GM15510 (cell line): ENCODE measurements around the gene FXYD6.

ENCODE experiments used
- POLR2A ChIP-seq: IDR thresholded peaks from 3 replicates; pipeline ENCODE4 v1.6.1; 2011; ENCODE audit warnings: borderline replicate concordance; ENCODE audit not compliant: insufficient read length; ENCODE audit errors: extremely low read depth

The FXYD6 gene

DNA sequence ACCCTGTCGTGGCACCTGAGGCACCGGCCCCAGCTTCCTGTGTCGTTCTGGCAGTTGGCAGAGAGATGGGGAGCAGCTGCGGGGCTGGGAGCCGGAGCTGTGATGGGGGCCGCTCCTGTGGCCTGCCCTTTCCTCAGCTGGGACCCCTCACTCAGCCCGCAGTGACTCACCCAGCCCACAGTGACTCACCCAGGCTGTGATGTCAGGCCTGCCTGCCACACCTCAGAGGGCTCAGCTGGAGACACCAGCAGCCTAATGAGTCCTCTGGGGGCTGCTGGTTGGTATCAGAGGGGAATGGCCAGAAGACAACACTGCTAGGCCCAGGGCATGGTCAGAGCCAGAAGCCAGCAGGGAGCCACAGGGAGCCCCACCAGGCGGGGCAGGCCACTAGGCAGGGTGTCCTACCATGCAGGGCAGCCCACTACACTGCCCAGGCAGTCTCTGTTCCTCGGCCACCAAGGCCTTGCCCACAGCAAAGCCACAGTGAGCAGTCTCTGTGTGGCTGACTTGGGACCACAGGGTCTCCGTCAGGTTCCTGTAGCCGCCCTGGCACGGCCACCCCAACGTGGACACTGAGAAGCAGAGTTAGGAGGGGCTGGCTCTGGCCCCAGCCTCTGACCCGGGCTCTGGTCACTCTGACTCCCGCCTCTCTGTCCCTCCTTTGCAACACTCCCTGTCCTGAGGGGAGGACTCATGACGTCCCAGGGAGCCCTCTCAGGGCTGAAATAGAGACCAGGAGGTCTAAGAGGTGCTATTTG, 47.7 kb downstream of the FXYD6 start:
- TF ChIP-seq POLR2A: no peak

DNA sequence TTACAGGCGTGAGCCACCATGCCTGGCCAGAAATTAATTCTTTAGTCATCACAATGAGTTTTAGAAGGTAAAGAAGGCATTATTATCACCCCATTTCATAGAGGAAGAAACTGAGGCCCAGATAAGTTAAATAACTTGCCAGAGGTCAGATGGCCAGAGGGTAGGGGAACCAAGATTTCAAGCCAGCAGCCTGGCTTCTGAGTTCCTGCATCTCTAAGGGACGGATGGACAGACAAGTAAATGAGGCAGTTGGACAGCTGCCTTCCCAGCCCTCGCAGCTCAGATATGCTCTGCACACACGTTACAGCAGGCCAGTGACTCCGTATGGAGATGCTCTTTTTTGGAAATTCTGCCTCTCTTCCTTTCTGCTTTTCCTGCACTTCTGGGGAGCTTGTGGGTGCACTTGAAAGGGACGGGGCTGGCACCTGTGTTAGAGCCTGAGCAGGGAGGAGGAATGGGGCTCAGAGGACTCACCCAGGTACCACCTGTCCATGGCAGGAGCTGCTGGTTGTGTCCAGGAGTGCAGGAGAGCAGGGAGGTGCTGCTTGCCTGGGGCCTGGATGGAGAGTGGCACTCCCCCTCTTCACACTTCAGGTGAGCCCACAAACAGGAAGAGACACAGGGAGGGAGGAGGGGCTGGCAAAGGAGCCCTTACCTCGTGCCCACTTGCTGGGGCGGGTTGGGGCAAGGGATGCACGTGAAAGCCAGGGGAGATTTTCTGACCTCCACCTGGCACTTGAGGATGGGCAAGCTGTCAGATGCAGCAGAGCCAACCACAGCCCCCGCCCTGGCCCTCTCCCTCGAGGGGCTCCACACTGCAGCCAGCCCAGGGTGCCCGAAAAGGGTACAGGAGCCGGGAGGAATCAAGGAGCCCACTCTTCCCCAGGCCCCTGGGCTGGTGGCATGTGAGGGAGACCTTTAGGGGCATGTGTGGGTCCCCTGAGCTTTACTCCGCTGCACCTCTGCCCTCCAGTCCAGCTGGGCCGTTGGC, 48.6 kb downstream of the FXYD6 start:
- no peak for TF ChIP-seq POLR2A

DNA sequence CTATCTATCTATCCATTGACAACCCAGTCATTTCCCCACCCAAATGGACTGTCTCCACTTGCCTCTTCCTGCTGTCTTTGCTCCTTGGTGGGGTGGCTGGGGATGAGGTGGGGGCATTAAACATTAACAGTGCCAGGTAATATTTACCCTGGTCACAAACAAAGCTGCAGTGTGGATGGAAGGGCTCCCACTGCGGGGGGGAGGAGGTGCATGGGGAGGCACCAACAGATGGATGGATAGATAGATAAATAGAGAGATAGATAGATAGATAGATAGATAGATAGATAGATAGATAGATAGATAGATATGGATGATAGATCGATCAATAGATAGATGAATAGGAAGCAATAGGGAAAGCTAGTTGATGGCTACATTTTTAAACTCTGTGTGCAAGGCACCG, 49.6 kb downstream of the FXYD6 start:
- no peak for TF ChIP-seq POLR2A

DNA sequence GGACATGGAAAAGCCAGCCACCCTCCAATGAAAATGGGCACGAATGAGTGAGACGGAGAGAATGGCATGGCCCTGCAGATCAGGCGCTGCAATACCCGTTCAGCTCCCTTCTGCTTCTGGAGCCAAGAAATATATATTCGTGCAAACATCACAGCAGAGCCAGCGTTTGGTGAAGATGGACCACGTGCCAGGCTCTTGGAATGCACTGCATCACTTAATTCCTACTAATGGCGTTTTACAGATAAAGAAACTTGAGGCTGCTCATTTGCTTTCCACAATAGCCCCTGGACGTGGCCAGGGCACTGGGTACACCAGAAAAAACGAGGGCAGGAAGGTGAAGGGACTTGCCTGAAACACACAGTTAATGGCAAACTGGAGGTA, 50.3 kb downstream of the FXYD6 start:
- no peak for TF ChIP-seq POLR2A

DNA sequence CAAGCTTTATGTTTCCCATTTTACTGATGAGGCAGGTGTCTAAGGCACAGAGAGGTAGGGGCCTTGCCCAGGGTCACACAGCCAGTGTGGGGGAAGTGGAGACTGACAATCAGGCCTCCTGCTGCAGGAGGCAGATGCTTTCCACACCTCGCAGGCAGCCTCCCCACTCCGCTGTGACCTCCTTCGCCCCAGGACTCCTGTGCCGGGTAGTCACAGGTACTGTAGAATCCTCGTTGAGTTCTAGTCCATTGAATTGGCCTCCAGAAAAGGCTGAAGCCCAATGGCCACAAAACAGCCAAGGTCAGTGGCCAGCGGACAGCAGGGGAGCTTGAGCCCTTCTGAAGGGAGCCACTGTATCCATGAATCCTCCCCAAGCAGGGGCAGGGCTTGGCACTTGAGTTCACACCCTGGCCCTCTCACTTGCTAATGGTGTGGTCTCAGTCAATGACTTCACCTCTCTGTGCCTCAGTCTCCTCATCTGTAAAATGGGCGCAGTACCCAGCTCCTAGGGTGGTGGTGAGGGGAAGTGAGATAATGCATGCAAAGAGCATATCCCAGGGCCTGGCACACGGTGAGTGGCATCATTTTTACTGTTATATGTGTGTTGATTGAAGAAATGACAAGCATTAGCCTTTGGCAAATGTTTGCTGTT, 50.8 kb downstream of the FXYD6 start:
- TF ChIP-seq POLR2A: no peak

DNA sequence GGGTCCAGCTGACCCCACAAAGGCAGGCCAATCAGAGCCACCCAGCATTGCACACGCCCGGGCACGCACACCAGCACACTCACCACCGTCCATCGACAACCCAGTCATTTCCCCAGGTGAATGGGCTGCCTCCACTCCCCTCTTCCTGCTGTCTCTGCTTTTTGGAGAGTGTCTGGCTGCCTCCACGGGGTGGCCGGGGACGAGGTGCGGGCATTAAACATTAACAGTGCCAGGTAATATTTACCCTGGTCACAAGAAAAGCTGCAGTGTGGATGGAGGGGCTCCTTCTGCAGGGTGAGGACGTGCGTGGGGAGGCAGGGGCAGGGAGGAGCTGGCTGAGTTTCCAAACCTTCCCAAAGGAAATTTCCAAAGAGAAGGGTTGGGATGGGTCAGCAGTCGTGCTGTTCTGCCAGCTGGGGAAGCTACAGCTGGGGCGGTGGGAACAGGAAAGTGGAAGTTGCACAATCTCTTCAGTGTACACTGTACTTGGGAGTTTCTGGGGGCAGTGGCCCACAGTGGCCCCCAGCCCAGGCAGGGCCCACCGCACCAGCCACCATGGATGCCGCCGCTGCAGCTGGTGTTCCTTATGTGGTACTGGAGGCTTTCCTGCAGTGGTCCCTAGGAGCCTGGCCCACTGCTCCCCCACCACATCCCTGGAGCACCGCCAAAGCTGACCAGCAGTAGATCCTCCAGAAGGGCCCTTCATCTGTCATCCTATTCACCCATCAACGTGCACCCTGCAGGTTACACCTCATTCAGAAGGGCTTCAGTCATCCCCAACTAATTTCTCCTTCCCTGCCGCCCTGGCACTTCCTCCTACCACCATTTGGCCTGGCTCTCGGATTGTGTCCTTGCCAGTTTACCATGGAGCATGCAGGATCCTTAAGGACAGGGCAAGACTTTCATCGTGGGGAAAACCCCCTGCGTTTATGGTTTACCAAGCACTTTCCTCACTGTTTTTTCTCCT, 51.6 kb downstream of the FXYD6 start, which contains the start of gene FXYD2:
Gene FXYD2, minus strand, starts transcription at position 174 of the 967 bp plus-strand sequence. Its CDS starts 66 bp downstream, at position 108.
- no peak for TF ChIP-seq POLR2A

DNA sequence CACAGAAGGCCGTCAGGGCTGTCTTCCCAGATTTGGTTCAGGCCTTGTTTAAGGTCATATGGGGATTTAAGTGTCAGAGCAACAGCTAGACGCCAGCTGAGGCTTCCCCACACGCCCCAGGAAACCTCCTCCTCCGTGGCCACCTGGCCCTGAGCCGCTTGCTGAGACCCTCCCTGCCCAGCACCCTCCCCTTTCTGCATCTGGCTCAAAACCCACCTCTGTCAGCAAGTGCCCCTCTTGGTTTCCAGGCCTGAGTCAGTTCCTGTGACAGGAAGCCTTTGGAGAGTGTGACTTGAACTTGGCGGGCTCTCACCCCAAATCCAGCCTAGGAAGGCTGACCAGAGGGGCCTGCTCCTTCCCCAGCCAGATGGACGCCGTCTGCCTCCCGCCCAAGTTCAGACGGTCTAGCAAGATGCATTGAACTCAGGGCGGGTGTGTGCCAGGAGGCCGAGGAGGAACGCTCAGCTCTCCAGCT, 52.5 kb downstream of the FXYD6 start:
- TF ChIP-seq POLR2A: no peak

DNA sequence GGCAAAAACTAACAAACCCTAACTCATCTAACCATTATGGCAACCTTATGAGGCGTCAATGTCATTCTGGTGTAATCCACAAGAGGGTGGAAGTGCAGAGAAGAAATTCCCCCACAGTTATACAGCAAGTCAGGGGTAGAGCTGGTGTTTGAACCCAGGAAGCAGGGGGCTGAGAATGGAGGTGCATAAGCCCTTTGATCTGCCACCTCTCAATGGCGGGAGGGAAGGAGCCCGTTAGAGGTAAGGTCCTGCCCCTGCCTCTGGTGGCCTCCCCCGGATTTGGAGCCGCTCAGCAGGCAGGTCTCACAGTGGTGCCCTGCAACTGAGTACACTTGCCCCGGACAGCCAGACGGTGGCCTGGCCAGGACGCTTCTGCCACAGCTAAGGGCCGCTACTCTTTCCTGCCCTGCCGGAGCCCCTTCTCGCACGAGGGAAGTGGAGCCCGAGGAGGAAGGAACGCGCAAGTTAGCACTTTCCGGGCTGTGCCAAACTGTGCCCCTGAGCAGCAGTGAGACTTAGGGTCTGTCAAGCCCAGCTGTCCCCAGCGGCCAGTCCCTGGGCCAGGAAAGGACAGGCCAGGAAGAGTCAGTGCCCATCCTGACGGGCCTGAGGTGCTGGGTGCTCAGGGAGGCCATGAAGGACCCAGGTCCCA, 53.0 kb downstream of the FXYD6 start:
- no peak for TF ChIP-seq POLR2A

DNA sequence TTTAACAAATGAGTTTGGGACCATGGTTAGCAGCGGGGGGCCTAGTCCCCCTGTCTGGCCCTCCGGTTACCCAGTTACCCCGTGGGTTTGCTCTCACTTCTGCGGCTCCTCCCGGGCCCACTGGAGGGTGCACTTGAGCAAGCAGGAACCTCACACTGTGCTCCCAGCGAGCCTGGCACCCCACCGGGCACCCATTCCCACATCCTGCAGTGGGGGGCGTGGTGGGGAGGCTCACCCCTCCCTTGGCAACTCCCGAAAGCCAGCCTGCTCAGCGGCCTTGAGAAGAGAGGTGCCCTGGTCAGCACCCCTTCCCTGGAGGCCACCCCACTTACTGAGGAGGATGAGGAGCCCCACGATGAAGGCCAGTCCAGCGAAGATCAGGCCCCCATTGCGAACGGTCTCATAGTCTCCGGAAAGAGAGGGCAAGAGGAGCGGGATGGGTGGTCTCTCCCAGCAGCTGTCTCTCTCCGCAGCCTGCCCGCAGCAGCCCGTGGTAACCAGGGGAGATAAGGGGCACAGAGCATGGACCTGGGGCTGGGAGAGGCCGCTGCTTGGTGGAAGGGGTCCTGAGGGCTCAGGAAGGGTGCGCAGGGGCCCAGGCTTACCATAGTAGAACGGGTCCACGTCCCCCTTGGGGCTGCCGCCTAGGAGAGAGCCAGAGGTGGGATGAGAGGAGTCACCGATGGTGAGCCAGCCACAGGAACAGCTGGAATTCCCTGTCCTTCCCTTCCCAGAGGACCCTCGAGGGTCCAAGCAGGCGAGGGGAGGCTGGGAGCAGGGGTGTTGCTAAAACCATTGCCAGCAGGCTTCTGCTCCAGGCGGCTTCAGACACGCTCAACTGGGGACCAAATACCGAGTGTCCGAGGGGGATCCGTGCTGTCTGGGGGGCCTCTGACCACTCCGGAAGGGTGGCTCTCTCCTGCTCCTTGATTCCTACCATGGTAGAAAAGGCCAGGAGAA, 54.1 kb downstream of the FXYD6 start:
- no peak for TF ChIP-seq POLR2A

DNA sequence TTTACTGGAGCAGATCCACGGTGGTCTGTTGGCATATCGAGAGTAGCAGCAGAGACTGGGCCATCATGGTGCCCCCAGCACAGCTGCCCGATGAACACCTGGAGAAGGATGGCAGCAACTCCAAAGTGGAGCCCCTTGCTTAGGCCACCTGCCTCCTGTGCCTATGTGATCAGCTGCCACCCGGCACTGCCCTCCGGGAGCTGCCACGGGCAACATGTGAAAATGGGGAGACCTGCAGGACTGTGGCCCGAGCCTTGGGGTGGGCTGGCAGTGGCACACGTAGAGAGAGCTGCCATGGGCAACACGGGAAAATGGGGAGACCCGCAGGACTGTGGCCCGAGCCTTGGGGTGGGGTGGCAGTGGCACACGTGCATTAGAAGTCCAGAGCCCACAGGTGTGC, 55.0 kb downstream of the FXYD6 start:
- no peak for TF ChIP-seq POLR2A

DNA sequence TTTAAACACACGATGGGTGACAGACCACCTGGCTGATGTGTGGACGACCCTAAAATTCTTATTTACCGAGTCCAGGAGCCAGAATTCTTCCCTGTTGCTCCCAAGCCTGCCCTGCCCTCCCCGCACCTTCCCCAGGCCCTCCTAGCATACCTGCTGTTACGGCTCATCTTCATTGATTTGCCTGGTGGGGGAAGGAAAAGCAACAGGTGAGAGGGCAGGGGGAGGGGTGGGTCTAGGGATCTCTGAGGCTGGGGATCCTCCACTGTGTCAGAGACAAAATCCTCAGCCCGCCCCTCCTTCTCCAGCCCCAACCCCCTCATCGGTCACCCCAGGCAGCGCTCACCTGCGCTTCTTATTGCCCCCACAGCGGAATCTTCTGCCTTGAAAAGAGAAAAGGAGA, 55.9 kb downstream of the FXYD6 start:
- no peak for TF ChIP-seq POLR2A

DNA sequence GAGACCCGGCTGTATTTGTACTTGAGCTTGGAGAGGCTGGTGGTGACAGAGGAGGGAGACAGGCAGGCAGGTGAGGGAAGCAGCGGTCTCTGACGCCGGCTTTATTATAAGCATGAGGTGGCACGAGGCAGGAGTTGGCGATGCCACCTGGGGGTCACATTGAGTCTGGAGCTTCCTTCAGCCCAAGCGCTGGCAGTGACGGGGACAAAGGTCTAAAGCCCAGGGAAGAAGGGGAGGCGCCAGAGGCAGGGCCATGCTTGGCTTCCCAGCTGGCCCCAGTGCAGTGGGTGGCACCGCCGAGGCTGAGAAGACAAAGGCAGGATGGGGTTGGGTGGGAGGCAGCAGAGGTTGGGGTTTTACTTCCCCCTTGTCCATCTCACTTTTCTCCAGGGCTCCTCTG, 56.4 kb downstream of the FXYD6 start:
- TF ChIP-seq POLR2A: no peak
